ENCODE data around the gene SPRING1.

- TF ChIP-seq CTCF (IDR thresholded peaks at IDR 0.05; ENCODE audit: poor library complexity) (no peak), EZH2phosphoT487 (IDR thresholded peaks at IDR 0.05; ENCODE audit: low read depth, severe bottlenecking, unreplicated experiment) (no peak)
These were observed 23.6 kb upstream of the SPRING1 start for GRCh38 chr12:116761499-116761898.

Measured in hepatocyte (in vitro differentiated cells).